HG03521 (cell line): ENCODE data around the gene SETD6.

Source experiments
- ATAC-seq: cut with Tn5 transposase; IDR thresholded peaks from one replicate; pipeline ENCODE4 v1.9.1; 2021; ENCODE audit warnings: mild to moderate bottlenecking, moderate library complexity; ENCODE audit not compliant: unreplicated experiment

Gene SETD6

DNA sequence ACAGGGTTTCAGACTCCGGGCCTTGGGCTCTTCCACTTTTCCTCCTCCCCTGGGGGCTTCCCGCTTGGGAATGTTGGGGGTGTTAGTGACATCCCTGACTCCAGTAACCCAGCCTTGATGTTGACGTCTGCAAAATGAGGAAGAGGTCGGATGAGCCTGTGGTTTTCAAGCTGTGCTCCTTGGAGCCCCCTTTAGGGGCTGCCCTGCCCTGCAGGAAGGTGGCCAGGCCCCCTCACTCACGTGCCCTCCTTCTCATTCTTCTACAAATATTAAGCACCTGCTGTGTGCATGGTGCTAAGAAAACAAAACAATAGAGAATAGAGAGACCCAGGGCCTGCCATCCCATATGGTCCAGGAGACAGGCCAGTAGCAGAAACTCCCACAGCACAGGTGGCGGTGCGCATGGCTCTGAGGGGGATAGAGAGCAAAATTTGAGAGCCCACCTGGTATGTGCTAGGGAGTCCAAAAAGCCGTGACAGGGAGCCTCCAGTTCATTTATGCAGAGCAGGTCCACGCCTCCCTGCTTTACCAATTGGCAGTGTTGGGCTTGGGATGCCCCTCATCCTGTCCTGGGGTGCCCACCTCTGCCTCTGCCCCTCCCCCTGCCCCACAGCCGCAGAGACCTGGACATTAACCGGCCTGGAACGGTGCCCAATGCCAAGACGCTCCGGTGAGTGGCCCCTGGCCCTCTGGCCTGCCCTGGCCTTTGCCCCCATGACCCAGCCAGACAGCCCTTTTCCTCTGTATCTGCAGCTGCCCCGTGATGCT is 7.9 kb upstream of the SETD6 start:
- ATAC-seq: no peak

GRCh38 chr16:58507963-58508670 is 7.2 kb upstream of the SETD6 start:
- no peak for ATAC-seq

- ATAC-seq: no peak
These were observed 6.6 kb upstream of the SETD6 start for GRCh38 chr16:58508671-58509251.

DNA sequence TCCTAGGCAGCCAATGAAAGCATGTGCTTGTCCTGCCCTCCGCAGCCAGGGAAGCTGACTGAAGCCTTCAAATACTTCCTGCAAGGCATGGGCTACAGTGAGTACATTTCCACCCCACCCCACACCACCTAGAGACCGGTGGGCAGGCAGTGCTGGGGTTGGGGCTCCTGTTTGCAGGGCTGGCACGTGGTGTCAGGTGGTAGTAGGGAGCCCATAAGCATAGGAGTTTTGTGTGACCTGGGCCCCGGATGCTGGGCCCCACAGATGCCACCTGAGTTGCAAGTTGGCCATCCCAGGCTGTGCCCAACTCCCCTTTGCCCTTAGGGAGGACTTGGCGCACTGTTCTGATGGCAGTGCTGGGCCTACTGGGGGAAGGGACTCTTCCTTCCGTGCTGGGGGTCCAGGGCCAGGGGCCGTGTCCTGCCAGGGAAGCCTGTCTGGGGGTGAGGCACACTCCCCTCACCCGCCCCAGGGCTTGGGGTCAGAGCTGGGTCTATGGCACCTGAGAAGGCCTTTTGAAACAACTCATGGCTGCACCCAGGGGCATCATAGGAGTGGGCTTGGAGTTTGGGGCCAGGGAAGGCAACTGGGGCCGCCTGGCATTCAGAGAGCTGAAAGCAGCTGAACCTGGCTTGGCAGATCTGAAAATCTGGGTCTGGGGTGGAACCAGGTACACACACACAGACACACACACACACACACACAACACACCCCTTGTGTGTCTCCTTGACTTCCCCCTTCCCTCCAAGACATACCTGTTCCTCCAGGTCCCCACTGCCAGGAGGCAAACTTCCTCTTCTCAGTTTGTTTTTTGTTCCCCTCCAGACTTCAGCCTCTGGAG is 5.8 kb upstream of the SETD6 start:
- no peak for ATAC-seq

- ATAC-seq: no peak
These were observed 5.1 kb upstream of the SETD6 start for GRCh38 chr16:58510097-58510775.

GRCh38 chr16:58510776-58511628 is 4.3 kb upstream of the SETD6 start:
- no peak for ATAC-seq

- no peak for ATAC-seq
These were observed 3.1 kb upstream of the SETD6 start for GRCh38 chr16:58511933-58512815.

- ATAC-seq: no peak
These were observed 1.4 kb upstream of the SETD6 start for GRCh38 chr16:58513874-58514273.

GRCh38 chr16:58515871-58516767 is 802 bp downstream of the SETD6 start:
- peak; percentile 31 for ATAC-seq

- no peak for ATAC-seq
These were observed 1.4 kb downstream of the SETD6 start for GRCh38 chr16:58516768-58517107.

DNA sequence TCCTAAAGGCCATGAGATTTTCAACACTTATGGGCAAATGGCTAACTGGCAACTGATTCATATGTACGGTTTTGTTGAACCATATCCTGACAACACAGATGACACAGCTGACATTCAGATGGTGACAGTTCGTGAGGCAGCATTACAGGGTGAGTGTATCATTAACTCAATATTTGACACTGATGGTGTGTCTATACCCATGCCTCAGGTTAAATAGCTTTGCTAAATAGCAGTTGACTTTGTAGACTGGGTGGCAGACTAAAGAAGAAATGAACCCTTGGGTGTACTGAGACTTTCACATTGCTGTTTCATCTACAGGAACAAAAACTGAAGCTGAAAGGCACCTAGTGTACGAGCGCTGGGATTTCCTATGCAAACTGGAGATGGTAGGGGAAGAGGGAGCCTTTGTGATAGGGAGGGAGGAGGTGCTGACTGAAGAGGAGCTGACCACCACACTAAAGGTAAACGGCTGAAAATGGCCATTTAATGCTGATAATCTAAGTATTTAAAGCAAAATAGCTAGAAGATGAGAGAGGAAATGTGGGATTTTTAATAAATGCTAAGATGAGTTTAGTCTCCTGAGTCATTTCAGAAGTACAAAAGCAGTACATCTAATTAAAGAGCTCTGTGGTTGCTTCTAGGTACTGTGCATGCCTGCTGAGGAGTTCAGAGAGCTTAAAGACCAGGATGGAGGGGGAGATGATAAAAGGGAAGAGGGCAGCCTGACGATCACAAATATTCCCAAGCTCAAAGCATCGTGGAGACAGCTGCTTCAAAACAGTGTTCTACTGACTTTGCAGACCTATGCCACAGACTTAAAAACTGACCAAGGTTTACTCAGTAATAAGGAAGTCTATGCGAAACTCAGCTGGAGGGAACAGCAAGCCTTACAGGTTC is 3.0 kb downstream of the SETD6 start:
- no peak for ATAC-seq

GRCh38 chr16:58518980-58519368 is 3.7 kb downstream of the SETD6 start:
- ATAC-seq: no peak

DNA sequence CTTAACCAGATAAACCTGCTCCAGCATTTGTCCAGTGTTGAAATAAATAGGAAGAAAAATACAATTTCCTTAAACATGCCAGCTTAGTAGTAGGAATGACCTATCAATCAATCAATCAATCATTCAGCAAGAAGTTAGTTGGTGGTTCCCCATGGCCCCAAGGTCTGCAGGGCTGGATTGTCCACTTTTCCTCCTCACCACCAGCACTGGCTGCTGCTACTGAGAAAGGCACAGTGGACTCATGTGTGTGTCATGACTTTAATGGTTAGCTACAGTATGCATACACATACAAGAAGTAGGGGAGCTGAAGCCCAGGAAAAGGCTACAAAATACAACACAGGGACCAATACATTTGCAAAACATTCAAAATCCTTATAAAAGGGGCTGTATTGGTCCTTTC is 4.4 kb downstream of the SETD6 start:
- no peak for ATAC-seq

DNA sequence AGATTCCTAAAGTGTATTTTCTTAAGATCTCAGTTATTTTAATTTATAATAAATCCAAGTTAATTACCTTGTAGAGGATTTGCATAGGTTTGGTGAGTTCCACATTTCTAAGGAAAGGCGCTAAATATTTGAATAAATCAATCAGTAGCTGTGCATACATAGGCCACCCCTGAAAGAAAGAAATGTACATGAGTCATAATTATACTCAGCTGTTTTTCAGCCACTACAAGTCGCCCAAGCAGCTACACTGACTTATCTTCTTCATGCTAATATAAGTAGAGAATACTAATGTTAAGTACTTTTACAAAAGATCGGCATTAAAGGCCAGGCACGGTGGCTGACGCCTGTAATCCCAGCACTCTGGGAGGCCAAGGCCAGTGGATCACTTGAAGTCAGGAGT is 14.9 kb downstream of the SETD6 start:
- no peak for ATAC-seq

GRCh38 chr16:58532414-58532813 is 17.1 kb downstream of the SETD6 start:
- no peak for ATAC-seq

DNA sequence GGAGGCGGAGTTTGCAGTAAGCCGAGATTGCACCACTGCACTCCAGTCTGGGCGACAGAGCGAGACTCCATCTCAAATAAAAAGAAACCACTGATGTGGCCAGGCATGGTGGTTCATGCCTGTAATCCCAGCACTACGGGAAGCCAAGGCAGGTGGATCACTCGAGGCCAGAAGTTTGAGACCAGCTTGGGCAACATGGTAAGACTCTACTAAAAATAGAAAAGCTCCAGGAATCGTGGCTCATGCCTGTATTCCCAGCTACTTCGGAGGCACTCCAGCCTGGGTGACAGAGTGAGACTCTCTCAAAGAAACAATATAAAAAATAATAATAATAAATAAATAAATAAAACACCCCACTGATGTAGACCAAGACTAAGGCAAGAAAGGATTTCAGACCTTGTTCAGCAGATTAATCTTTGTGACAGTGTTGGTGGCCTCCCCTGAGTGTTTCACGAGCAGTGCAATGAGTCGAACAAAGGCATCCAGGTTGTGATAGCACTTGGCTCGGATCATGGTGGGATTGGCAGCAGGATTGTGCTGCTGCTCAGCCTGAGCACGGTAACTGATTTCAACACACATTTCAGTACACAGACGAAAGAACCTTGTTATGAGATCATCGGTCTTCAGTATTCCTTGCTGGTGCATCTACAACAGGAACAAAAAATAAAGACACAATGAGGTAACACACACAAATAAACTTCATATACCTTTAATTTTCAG is 18.6 kb downstream of the SETD6 start:
- ATAC-seq: no peak
